GM12878 (cell line): ENCODE results near the gene HSBP1L1. TPM values are rescaled to one million over a fixed set of nuclear protein-coding genes. Genes with fewer than 3 reads are reported as not detected.

ENCODE experiments used
- ATAC-seq: fragments of 200-7000 bp; cut with Tn5 transposase; 3 replicates; pipeline ENCODE4 v1.9.1; 2020; ENCODE audit warnings: mild to moderate bottlenecking, moderate library complexity
- BruUV-seq: library from RNA; stranded (reverse); fragments of 400-500 nt; replicated peaks from 2 replicates; lab custom pipeline; 2021; lab: Mats Ljungman, UMichigan
- CTCF ChIA-PET: fragments of 300-600 bp; sonication (Branson Sonifier 250); formaldehyde crosslinking; extraction: SDS; loops from one replicate; lab custom pipeline; 2021; ENCODE audit warnings: inconsistent platforms; lab: Yijun Ruan, JAX
- POLR2A ChIA-PET: fragments of 350-600 bp; formaldehyde crosslinking; extraction: SDS; loops from one replicate; lab custom pipeline; 2021; ENCODE audit warnings: inconsistent platforms; lab: Charles Lee
- RAD21 ChIA-PET: fragments of 300-600 bp; sonication (Branson Sonifier 250); formaldehyde crosslinking; loops from one replicate; lab custom pipeline; 2023; ENCODE audit warnings: antibody characterized with exemption; ENCODE audit not compliant: unreplicated experiment; lab: Charles Lee
- SMC1A ChIA-PET: fragments of 300-600 bp; sonication (Branson Sonifier 250); formaldehyde crosslinking; loops from one replicate; lab custom pipeline; 2023; ENCODE audit not compliant: unreplicated experiment, uncharacterized antibody; lab: Charles Lee
- DNase-seq: peaks from one replicate; pipeline ENCODE4 v3.0.0-alpha.2; 2011; ENCODE audit warnings: low read depth, low spot score
- FAIRE-seq: peaks from 3 replicates; lab custom pipeline; 2011; peaks lifted over from hg19 to GRCh38; lab: Jason Lieb, UNC
- H2AFZ ChIP-seq: 2 replicates; pipeline ENCODE4 v1.6.0; 2011; ENCODE audit warnings: low read depth, low read length, control low read depth; ENCODE audit not compliant: control insufficient read depth
- H3K27ac ChIP-seq: 2 replicates; pipeline ENCODE4 v1.5.1; 2011; ENCODE audit warnings: control low read depth; ENCODE audit not compliant: control insufficient read depth, insufficient read depth
- H3K27me3 ChIP-seq, 2 experiments: replicated peaks in 1 of 2; 2 replicates each; pipeline versions ENCODE4 v1.6.0 to v1.6.1; 2011; ENCODE audit warnings: low read length in 1 of 2; ENCODE audit not compliant: control insufficient read depth in 2 of 2, insufficient read depth in 2 of 2
- H3K36me3 ChIP-seq, 2 experiments: 2 replicates each; pipeline ENCODE4 v1.5.1; 2011; ENCODE audit warnings: low read length in 1 of 2; ENCODE audit not compliant: control insufficient read depth in 2 of 2, insufficient read depth in 2 of 2
- H3K4me1 ChIP-seq: 2 replicates; pipeline ENCODE4 v1.6.1; 2011; ENCODE audit warnings: mild to moderate bottlenecking, low read length, moderate library complexity, mixed read lengths; ENCODE audit not compliant: control insufficient read depth, insufficient read depth
- H3K4me2 ChIP-seq: 2 replicates; pipeline ENCODE4 v1.6.0; 2011; ENCODE audit warnings: control low read depth; ENCODE audit not compliant: control insufficient read depth, insufficient read depth
- H3K4me3 ChIP-seq: fragments of 200-600 bp; sonication (generic); 2 replicates; pipeline ENCODE4 v1.5.1; 2016
- H3K79me2 ChIP-seq: 2 replicates; pipeline ENCODE4 v1.6.0; 2011; ENCODE audit warnings: low read length; ENCODE audit not compliant: control insufficient read depth, insufficient read depth
- H3K9ac ChIP-seq: 2 replicates; pipeline ENCODE4 v1.8.0; 2011; ENCODE audit warnings: low read length, control low read depth, mixed read lengths; ENCODE audit not compliant: control insufficient read depth, insufficient read depth
- H3K9me3 ChIP-seq: replicated peaks from 3 replicates; pipeline ENCODE4 v1.5.1; 2011; ENCODE audit warnings: mild to moderate bottlenecking, low read length; ENCODE audit not compliant: control insufficient read depth, insufficient read depth
- H4K20me1 ChIP-seq: 2 replicates; pipeline ENCODE4 v1.6.0; 2011; ENCODE audit not compliant: control insufficient read depth, insufficient read depth
- ATF2 ChIP-seq: IDR thresholded peaks from 2 replicates; pipeline ENCODE4 v1.6.1; 2012; ENCODE audit warnings: low read length, inconsistent platforms
- CHD2 ChIP-seq: IDR thresholded peaks from 2 replicates; pipeline ENCODE4 v1.6.1; 2011; ENCODE audit warnings: low read depth, low read length, improper control_type of control experiment, borderline replicate concordance
- E2F4 ChIP-seq: IDR thresholded peaks from 2 replicates; pipeline ENCODE4 v1.6.1; 2012; ENCODE audit warnings: low read depth, low read length, improper control_type of control experiment
- EP300 ChIP-seq, 2 experiments: fragments of 150-350 bp in 1 of 2; IDR thresholded peaks; 2 replicates each; pipeline ENCODE4 v1.6.1; 2011 to 2012; ENCODE audit warnings: low read depth in 2 of 2, low read length in 2 of 2, borderline replicate concordance in 1 of 2, improper control_type of control experiment in 1 of 2, inconsistent platforms in 1 of 2; ENCODE audit not compliant: control insufficient read depth in 1 of 2
- IRF4 ChIP-seq: IDR thresholded peaks from 2 replicates; pipeline ENCODE4 v1.6.1; 2011; ENCODE audit warnings: low read depth, low read length
- NFYB ChIP-seq: IDR thresholded peaks from 2 replicates; pipeline ENCODE4 v1.6.1; 2011; ENCODE audit warnings: low read depth, mild to moderate bottlenecking, low read length, improper control_type of control experiment, moderate library complexity; ENCODE audit not compliant: insufficient read depth
- NRF1 ChIP-seq: conservative IDR thresholded peaks from 2 replicates; pipeline ENCODE4 v1.6.1; 2011; ENCODE audit warnings: mild to moderate bottlenecking, low read depth, low read length, improper control_type of control experiment
- PAX5 ChIP-seq: IDR thresholded peaks from 2 replicates; pipeline ENCODE4 v1.6.1; 2011; ENCODE audit warnings: low read depth, low read length, borderline replicate concordance
- RAD21 ChIP-seq: IDR thresholded peaks from 2 replicates; pipeline ENCODE4 v1.6.1; 2011; ENCODE audit warnings: mild to moderate bottlenecking, low read depth, low read length, moderate library complexity; ENCODE audit not compliant: insufficient read depth
- RB1 ChIP-seq: fragments of 450-650 bp; formaldehyde crosslinking; IDR thresholded peaks from 2 replicates; pipeline ENCODE4 v1.6.1; 2017; ENCODE audit warnings: mild to moderate bottlenecking, borderline replicate concordance
- RBBP5 ChIP-seq: fragments of 200-600 bp; sonication (generic); conservative IDR thresholded peaks from 2 replicates; pipeline ENCODE4 v1.6.1; 2016
- SMC3 ChIP-seq: IDR thresholded peaks from 2 replicates; pipeline ENCODE4 v1.6.1; 2011; ENCODE audit warnings: low read length, improper control_type of control experiment, borderline replicate concordance
- SUZ12 ChIP-seq: fragments of 200-600 bp; sonication (generic); IDR thresholded peaks from one replicate; pipeline ENCODE4 v1.6.1; 2018; ENCODE audit warnings: antibody characterized with exemption, mild to moderate bottlenecking; ENCODE audit not compliant: unreplicated experiment
- WGBS: methylation state at CpG from one replicate; pipeline ENCODE4 v1.1.6; 2016; ENCODE audit warnings: low lambda C conversion rate; ENCODE audit not compliant: insufficient replicate concordance, insufficient coverage; ENCODE audit errors: missing lambda C conversion rate; 5-methylcytosine and 5-hydroxymethylcytosine counted together
- in situ Hi-C: fragments of 300-500 bp; cut with MboI; formaldehyde crosslinking; loops from 9 replicates; pipeline ENCODE4 v1.14.3; 2018; ENCODE audit warnings: mixed read lengths
- intact Hi-C: fragments of 100-400 bp; cut with micrococcal nuclease; formaldehyde crosslinking; loops from one replicate; pipeline ENCODE4 v1.14.2; 2022; ENCODE audit not compliant: unreplicated experiment
- polyA plus RNA-seq, 11 experiments: library from polyadenylated mRNA; depleted of rRNA in 4 of 11; unstranded in 6 of 11; stranded (reverse) in 5 of 11; fragments of >200 nt; fragmentation: Nextera tagmentation in 4 of 11; fragmentation: Illumina TruSeq in 1 of 11; extraction: Ambion mirVana in 4 of 11; extraction: Trizol in 1 of 11; gene quantifications; 1 replicate in 1 of 11; 2 replicates in 10 of 11; pipeline versions ENCODE4 v1.2.1 to v1.2.3, GENCODE V29; 2011 to 2016; ENCODE audit warnings: inconsistent platforms in 2 of 11, missing spikeins in 2 of 11, low read depth in 1 of 11
- total RNA-seq, 4 experiments: library from RNA; depleted of rRNA in 3 of 4; stranded (reverse); fragments of >200 nt in 3 of 4; fragmentation: Illumina TruSeq in 1 of 4; extraction: Trizol in 1 of 4; gene quantifications; 2 replicates each; pipeline versions ENCODE4 v1.2.1 to v1.2.3, GENCODE V29; 2013 to 2021
- TF ChIP-seq, protein P1 (sequence below): fragments of 450-650 bp; formaldehyde crosslinking; IDR thresholded peaks from 2 replicates; pipeline ENCODE4 v1.4.0; 2020; ENCODE audit warnings: mild to moderate bottlenecking, moderate library complexity

HSBP1L1 gene
- total and polyA plus RNA-seq, 10 of the 15 experiments (the other 5 are each of a cell fraction or from before 2014, with no cell fraction given), result 0.97 to 14.0 (median 6.9) TPM; not detected in 1

DNA sequence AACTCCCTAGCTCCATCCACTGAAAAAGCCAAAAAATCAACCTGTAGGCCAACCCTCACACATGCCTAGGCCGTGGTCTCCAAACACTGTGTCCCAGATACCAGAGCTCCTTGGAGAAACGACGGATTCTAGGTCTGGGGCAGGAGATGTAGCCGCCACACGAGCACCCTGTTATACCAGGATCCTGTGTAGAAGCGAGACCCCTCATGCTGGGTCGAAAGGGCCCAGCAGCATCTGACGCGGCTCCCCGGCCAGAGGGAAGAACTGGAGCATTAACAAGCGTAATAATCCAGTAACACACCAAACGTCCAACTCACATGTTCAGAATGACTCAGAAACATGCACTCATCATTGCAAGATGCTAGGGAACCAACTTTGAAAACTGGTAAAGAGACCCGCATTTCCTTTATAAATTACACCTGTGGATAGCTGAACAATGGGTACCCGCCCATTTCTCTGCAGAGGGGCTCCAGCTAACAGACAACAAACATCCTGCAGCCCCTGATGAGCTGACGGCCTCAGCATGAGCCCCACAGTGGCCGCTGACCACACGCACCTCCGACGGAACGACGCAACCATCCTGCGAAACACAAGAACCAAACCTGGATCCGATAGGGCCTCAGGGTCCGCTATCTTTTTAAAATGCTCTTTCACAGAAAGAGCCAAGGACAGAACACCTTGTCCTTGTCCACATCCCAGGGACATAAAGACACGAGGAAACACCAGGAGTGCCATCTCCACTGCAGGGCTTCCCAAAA is 27.2 kb upstream of the HSBP1L1 start (continued):
- TF ChIP-seq ATF2 (no peak), NRF1 (no peak), SUZ12 (no peak)

DNA sequence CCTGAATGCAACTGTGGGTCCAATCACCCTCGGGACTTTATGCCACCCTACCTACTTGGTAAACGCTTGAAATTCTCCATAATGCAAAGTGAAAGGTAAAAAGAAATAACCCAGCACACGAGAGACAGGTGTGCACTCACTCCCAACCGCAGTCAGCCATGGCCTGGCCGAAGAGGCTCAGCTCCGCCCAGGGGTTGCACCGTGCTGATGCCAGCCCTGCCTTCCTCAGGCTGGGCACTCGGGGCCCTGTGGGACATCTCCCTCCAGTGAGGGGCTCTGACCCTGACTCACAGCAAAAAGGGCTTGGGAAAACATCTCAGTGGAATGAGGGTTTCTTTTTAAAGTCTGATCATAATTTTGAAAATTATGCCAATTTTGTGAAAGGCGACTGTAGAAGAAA is 26.2 kb upstream of the HSBP1L1 start:
- 84% methylated on average over 9 of the region's 9 CpGs for WGBS
- ChIA-PET POLR2A (no interaction called here), CTCF (interaction anchor here (0.6 kb wide), 1 partner anchor 56 kb away, joined by 3 read pairs; no protein-coding TSS in a partner anchor), SMC1A (no interaction called here), RAD21 (no interaction called here)
- no peaks in the 10 kb centered on the region for H3K4me1 ChIP-seq
- no peak for ATAC-seq
- FAIRE-seq, result no peak
- no peak for DNase-seq
- H3K9ac ChIP-seq, result no peak overlapping the region
- no peaks in the 10 kb centered on the region for H4K20me1 ChIP-seq
- intact Hi-C loops, result no loop called here
- no peak overlapping the region for H3K4me2 ChIP-seq
- no peak overlapping the region for H2AFZ ChIP-seq
- no peak overlapping the region for H3K4me3 ChIP-seq
- H3K27ac ChIP-seq, result no peak overlapping the region
- no TSS peak for BruUV-seq
- H3K36me3 ChIP-seq, result peaks cover 14 to 16% of the 10 kb centered on the region in 2 experiments
- H3K9me3 ChIP-seq, result peaks cover 3% of the 10 kb centered on the region; the same call in 1 of the 3 replicates
- H3K27me3 ChIP-seq, result no peaks in the 10 kb centered on the region
- in situ Hi-C loops, result no loop called here
- no peaks in the 10 kb centered on the region; the same call in none of the 2 replicates for H3K79me2 ChIP-seq
- TF ChIP-seq IRF4, result no peak
- no peak for TF ChIP-seq SMC3
- TF ChIP-seq RAD21, result no peak
- no peak for TF ChIP-seq RB1
- no peak for TF ChIP-seq NFYB
- no peak for TF ChIP-seq CHD2
- TF ChIP-seq, protein P1, sequence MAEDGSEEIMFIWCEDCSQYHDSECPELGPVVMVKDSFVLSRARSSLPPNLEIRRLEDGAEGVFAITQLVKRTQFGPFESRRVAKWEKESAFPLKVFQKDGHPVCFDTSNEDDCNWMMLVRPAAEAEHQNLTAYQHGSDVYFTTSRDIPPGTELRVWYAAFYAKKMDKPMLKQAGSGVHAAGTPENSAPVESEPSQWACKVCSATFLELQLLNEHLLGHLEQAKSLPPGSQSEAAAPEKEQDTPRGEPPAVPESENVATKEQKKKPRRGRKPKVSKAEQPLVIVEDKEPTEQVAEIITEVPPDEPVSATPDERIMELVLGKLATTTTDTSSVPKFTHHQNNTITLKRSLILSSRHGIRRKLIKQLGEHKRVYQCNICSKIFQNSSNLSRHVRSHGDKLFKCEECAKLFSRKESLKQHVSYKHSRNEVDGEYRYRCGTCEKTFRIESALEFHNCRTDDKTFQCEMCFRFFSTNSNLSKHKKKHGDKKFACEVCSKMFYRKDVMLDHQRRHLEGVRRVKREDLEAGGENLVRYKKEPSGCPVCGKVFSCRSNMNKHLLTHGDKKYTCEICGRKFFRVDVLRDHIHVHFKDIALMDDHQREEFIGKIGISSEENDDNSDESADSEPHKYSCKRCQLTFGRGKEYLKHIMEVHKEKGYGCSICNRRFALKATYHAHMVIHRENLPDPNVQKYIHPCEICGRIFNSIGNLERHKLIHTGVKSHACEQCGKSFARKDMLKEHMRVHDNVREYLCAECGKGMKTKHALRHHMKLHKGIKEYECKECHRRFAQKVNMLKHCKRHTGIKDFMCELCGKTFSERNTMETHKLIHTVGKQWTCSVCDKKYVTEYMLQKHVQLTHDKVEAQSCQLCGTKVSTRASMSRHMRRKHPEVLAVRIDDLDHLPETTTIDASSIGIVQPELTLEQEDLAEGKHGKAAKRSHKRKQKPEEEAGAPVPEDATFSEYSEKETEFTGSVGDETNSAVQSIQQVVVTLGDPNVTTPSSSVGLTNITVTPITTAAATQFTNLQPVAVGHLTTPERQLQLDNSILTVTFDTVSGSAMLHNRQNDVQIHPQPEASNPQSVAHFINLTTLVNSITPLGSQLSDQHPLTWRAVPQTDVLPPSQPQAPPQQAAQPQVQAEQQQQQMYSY, result no peak
- TF ChIP-seq E2F4, result no peak
- no peak for TF ChIP-seq RBBP5
- no peak for TF ChIP-seq ATF2
- TF ChIP-seq PAX5, result no peak
- no peak for TF ChIP-seq EP300 (IDR thresholded peaks at IDR 0.05; ENCODE audit: borderline replicate concordance in 1 of 2, control insufficient read depth in 1 of 2, low read depth in 2 of 2, low read length in 2 of 2)
